ENCODE results near the gene CDK5RAP2.

CDK5RAP2 gene

DNA sequence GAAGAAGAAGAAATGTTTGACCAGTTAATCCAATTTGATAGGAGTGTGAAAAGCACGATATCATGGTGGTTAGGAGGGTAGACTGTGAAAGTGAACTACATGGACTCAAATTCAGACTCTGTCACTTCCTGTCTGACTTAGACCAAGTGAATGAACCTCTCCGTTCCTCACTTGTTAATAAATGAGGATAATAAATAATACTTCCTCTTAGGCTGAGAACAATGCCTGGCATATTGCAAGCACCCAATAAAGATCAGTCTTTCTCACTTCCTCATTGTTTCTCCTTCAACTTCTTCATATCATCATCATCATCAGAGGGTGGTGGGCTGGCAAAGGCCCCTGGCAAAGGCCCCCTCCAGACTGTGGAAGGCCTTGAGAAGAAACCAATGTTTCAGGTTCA, 148.7 kb downstream of the CDK5RAP2 start:
- no peak for DNase-seq

DNA sequence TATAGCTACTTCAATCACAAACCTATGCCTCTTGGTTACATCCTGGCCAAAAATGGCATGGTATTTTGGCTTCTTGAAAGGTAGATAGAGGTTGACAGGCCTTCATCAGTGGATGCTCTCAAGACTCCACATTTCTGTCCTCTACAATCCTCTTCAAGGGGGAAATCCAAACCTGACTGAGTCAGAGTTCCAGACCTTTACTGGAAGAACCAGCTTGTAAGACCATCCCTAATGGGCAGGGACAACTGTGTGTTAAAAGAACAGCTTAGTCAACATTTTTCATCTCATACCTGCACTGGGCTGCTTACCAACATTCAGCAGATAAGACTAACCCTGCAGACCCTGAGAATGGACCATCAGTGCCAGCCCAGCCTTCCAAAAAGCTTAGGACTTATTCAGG, 155.7 kb downstream of the CDK5RAP2 start:
- DNase-seq = no peak

DNA sequence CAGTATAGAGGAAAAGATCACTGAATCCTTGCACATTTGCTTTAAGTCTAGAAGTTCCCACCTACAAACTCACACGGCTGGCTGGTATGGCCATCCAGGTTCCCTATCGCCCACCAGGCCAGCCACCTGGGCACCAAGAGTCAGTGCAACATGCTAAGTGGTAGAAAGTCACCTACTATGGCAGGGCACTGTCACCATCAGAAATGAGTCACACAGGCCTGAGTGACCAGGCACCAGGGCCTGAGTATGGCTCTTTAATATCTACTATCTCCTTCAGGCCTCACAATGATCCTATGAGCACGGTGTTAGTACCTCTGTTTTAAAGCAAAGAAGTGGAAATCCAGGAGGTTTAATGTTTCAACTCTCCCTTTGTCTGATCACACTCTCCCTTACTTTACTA, 156.2 kb downstream of the CDK5RAP2 start:
- no peak for DNase-seq

DNA sequence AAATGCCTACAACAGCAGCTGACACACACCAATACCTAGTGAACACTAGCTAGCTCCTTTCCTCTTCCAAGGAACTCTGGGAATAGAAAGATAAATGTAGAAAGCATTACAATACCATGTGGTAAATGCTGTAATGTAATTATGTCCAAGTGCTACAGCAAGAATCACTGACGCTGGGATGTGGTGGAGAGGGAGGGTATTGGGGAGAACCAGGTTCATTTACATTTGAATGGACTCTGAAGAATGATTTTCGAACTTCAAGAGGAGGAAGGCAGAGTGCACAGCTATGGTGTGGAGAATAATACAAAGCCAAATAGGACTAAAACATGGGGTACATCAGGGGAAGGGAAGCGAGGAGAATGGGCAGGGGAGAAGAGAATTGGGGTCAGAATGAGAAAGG, 158.0 kb downstream of the CDK5RAP2 start:
- DNase-seq = no peak

DNA sequence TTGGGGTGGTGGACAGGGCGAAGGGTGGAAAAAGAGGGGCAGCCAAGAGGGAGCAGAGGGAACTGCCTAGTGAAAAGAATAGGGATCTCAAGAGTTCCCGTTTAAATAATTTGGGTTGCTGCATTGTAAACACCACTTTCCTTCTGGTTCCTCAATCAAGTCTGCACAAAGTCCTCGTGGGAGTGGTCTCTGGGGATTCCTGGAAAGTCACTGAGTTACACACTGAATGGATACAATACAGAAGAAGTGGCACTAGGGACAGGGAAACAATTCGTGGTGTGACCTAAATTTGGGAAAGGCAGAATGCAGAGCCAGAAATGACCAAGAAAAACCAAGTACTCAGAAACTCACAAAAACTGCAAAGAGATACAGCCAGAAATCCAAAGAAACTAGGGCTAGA, 161.7 kb downstream of the CDK5RAP2 start:
- no peak for DNase-seq

DNA sequence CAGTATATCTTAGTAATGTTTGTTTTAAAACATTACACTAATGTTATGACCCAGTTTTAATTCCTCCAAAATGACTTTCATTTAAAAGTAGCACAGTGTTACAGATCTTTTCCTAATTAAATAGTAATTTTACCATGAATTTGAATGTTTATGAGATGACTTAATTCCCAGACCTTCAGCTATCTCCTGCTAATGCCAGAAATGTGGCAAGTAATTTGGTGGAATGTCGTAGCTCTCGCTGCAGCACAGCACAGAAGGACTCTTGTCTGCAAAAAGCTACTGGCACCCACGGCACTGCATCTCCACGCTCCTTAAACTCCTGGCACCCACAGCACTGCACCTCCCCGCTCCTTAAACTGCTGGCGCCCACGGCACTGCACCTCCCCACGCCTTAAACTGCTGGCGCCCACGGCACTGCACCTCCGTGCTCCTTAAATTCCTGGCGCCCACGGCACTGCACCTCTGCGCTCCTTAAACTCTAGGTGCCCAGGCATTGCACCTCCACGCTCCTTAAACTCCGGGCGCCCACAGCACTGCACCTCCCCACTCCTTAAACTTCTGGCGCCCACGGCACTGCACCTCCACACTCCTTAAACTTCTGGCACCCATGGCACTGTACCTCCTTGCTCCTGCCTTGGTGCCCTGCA, 163.1 kb downstream of the CDK5RAP2 start:
- DNase-seq = no peak

DNA sequence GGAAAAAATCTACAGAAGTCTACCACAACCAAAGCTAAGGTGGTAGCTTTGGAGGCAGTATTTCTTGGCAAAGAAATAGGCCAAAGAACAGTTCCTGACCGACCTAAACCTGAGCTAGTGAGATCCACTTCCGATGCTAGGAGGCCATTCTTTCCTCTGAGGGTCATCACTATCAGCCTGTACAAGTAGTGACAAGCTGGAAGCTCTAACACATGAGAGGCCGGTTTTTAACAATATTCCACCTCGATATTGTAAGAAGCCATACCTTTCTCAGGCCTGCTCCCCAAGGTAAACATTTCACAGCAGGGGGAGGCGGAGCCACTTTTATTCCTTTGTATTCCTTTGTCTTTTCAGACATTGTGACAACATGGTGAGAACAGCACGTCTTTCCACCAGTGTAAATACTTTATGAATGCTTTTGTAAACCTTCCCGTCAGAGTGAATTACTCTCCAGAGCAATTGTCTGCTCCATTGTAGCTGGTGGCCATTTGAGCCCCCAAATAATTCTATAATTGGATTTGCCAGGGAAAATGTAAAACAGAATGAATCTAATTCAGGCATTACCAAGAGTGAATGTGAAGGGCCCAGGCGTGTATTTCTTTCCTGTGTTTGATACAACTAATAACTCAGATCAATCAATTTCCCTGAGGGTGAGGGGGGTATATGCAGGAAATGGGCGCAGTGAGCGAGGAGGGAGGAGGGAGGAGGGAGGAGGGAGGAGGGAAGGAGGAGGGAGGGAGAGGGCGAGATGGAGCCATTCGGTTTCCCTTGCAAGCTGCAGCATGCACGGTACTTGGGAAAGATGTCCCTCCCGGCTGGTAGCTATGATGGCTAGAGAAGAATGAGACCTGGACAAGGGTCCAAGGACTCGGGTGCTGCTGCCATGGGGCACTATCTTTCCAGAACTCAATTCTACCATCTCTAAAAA, 166.6 kb downstream of the CDK5RAP2 start:
- peak; percentile 97 for DNase-seq

DNA sequence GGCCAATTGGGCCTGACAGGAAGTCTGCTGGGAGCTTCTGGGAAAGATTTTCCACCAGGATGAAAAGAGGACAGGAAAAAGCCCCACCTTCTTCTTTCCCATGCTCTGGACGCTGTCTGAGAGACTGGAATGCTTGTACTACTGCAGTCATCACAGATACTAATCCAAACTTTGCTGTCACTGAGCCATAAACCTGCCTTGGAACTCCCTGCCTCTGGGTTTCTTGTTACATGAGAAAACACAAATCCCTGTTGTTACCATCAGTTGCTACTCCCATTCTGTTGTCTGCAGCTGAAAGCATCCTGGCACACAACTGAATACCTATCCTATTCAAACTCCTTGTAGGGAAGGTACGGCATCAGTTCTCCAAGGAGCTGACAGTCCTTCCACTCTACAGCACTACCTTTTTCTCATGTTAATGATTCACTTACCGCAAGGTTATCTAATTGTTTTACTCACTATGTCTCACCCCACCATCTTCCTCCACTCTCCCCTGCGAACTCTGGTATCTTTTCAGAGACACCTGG, 167.5 kb downstream of the CDK5RAP2 start:
- DNase-seq = peak; percentile 52

DNA sequence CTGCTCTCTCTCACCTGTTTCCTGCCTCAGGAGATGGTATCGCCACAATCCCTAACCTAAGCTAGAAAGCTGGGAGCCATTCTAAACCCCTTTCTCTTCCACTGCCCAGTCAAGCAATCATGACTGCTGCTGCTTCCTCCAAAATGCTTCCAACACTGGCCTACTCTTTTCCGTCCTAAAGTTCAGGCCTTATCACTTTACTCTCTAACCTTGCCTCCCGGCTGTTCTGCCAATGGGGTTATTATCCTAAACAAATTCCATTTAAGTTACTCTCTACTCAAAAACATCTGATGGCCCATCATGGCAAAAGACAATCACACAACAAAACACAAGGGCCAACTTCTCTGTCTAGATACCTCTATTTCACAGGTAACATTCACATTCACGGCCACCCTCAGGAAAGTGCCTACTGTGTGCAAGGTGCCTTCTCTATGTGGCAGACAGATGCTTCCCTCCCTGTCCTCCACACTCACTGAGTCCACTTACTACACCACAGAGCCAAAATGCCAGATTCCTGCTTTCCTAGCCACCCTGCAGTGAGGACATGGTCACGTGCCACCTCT, 168.0 kb downstream of the CDK5RAP2 start:
- DNase-seq = no peak

DNA sequence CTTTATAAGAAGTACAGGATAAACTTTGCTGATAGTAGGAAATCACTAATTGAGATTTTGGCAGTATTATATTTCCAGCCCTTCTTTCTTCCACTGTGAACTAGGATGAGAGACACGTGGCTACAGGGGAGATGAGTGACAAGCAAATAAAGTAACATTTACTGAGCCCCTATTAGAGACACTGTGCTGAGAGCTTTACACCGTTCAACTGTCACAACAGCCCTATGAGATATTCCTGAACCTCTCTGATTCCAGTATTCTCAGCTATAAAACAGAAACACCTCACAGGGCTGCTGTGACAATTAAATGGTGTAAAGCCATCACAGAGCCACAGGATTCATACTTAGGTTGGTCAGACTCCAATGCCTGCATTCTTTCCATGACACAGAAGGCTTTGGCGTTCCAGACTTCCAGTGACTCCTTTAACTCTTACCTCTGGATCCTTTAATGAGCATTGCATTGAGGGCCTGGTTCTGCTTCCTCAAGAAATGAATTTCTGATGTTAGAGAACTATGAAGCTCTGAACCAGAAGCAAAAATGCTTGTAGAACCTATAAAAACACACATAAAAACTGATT, 169.0 kb downstream of the CDK5RAP2 start:
- DNase-seq = no peak

DNA sequence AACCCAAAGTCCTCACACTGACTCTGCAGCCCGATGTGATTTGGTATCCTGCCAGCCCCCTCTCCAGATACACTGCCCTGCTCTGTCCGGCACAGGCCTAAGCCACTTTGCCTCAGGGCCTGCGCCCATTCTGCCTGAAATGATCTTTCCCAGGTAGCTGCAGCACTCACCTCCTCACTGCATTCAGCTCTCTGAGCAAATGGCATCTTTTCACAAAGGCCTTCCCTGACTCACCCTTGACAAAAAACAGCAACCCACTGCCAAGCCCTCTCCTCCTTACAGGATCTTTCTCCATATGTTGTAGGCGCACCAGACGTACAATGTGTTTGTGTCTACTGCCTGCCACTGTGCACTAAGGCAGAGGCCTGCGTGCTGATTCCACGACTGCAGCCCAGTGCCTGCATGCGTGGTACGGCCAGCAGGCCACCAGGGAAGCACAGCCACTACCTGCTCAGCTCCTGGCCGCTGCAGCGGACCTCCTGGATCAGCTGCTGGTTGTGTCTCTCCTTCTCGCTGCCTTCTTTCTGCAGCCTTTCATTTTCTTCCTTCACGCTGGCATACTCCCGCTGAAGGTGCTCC, 171.2 kb downstream of the CDK5RAP2 start:
- DNase-seq = no peak

DNA sequence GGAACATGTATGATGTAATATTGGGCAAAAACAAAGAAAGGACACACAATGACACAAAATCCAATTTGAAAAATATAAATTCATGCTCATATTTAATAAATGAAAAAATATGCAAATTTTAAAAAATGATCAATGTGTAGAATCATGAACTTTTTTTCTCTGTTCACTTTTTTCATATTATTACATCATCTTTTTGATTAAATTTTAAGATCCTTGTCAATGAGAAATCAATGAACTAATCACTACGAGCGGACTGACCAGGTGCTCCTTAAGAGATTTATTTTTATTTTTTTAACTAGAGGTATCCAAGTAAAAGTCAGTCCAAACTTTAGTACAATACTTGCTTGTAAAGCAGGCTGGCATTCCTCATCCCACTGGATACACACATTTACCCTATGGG, 174.1 kb downstream of the CDK5RAP2 start:
- DNase-seq = no peak

DNA sequence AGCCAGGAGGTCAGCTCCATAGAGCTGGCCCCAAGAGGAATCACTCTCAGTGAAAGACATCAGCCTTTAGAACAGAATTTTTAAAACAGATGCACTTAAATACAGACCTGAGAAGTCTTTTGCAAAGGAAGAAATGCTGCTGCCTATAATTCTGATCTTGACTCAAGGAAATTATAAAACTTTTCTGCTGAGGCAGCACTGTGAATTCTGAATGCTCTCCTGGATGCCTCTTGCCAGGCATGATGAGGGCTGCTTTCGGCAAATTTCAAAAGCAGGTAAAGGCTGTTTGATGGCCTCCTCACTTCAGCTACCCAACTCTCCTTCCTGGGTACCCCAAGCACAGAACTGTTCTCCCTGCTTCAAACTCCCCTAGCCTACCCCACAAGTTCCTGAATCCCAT, 174.8 kb downstream of the CDK5RAP2 start:
- no peak for DNase-seq

DNA sequence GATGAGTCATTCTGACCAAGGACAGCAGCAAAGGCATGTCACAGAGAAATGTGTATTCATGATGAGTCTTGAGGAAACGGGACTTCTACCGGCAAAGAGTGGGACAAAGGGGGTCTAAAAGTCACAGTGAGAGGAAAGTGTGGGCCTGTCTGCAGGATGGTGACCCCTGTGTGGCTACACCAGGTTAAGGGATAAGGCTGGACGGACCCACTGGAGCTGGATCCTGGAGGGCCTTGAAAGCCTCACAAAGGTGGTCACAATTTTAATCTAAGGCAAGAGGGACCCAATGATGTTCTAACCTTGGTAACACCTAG, 176.5 kb downstream of the CDK5RAP2 start:
- DNase-seq = no peak

DNA sequence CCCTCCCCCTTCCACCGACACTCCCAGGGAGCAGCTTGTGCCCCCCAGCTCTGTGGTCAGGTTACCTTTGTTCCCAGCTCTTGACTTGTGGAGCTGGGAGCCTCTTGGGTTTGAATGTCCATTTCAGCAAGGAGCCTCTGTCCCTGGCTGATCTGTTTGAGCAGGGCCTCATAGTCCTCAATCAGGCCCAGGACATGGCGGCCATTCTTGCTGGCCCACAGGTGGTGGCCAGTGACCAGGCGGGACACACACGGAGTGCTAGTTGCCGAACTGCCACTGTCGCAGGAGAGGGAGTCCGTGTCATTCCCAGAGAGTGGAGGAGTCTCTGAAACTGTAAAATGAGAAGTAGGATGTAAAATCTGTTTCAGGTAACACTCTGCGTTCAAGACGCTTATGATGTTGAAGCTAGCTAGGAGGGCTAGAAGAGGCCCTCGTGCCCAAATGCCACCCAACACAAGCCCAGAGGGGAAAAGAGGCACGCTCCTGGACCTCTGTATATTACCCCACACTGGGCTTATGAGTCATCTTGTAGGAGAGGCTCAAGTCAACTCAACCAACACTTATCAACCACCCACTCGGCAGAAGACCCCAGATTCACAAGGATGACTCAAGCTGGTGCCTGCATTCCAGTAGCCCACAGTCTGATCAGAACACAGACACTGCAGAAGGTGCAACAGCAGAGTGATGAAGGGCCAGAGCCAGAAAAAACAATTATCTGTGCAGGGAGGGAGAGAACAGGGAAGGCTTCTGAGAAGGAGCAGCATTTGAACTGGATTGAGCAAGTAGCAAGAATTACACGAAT, 177.0 kb downstream of the CDK5RAP2 start:
- DNase-seq = no peak

DNA sequence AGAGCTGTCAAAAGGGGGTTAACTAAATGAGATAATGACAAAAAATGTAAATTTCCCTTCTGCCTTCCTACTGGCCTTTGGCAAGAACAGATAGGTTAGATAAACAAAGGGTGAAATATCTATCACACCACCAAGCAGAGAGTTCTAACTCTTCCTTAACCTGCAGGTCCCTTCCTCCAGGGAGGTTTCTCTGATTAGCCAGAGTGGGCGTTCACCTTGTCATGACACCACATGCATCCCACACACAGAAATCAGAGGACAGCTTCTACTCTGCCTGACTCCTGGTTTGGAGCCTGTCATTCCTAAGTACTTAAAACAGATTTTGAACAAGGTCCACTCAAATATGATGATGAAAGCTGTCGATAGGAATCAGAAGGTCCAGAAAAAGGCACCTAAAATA, 180.0 kb downstream of the CDK5RAP2 start:
- DNase-seq = no peak

DNA sequence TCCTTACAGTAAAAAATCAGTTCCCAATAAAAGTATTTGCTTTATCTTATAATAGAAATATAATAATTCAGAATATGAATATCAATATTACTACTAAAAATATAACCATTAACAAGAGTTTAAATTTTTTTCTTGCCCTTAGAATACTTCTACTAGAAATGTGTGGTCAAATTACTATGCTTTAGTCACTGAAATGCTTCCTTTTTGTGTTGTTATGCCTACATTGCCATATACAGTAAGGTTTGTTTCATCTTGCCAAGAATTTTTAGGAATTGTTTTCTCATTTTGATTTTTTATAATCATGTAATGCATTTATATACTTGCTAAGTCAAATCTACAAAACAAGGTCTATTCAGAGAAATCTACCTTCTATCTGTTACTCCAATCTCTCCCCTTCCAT, 181.7 kb downstream of the CDK5RAP2 start:
- DNase-seq = no peak

DNA sequence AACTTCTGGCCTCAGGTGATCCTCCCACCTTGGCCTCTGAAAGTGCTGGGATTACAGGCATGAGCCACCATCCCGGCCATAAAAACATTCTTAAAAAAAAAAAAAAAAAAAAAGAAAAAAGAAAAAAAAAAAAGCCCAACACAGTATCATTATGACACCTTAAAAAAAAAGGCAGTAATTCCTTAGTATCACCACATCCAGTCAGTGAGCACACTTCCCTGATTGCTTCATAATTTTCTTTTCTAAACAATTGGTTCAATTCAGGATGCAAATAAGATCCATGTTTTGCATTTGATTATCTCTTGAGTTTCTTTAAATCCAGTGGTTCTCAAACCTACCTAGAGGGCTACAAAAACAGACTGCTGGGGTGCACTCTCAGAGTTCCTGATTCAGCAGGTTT, 182.5 kb downstream of the CDK5RAP2 start:
- no peak for DNase-seq

DNA sequence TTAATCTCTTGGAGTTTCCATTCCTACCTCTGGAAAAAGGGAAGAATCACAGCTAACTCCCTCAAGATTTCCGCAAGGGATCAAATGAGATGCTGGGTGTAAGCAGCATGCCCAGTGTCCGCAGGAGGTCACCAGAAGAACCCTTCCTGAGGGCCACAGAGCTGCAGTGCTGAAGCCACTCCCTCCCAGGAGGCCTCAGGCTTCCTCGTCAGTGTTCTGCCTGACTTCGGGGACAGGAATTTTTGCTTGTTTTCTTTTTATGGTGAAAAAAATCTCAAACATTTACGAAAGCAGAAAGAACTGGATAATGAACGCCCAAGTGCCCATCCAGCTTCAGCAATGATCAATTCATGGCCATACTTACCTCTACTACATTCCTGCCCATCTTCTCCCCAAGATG, 183.0 kb downstream of the CDK5RAP2 start:
- no peak for DNase-seq

DNA sequence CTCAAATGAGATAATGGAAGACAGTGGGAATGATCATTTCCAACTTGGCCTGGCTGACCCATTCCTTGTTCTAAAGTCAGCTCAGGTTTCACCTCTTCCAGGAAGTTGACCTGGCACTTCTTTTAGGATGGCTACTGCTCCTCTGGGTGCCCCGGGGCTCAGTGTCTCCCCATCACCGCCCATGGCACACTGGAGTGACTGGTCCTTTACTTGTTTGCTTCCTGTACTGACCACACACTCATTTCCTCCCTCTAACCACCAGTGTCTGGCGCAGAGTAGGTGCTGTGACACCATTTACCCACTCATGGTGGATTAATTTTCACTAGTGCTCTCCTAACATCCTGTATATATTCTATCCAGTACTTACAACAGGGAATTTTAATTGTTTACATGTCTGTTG, 183.5 kb downstream of the CDK5RAP2 start:
- DNase-seq = no peak

DNA sequence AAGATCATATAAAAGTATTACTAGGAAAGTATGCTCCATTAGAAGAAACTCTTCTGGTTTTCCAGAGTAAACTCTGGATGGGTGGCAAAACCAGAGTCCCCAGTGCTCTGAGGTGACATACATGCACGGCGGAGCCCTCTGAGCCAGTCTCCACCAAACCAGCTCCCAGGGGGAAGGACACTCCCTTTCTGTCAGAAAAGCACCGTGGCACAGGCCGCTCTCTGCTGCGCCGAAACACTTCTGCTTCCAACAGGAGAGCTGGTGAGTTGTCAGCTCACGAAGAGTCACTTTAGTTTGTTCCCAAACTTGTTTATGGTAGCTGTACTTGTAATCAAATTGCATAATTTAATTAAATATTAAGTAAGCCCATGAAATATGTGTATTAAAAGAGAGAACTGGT, 184.6 kb downstream of the CDK5RAP2 start:
- no peak for DNase-seq

DNA sequence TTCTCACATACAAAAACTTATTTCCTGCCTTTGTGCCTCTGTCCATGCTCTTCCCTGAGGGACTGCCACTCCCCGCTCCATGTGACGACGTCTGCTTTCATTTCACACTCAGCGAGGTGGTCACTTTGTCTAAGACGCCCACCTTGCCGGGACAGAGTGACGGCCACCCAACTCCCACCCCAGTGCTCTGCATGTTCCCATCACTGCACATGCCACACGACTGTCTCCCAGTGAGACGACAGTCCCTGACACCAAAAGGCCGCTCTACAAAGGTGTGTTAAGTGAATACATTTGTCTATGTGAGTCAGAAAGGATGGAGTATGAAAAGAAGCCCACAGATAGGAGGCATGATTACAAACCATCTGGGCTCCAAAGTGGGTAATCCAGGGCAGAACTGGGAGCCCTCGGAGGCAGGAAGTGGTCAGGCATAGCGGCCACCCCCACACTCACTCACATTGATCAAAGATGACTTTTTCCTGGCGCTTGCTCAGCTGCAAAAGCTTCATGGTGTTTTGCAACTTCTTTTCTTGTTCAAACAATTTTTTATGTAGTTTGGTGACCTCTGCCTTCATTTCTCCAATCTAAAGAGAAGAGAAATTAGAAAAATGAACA, 185.8 kb downstream of the CDK5RAP2 start:
- no peak for DNase-seq
